ENCODE data around the gene SPTSSB.

The SPTSSB gene

DNA sequence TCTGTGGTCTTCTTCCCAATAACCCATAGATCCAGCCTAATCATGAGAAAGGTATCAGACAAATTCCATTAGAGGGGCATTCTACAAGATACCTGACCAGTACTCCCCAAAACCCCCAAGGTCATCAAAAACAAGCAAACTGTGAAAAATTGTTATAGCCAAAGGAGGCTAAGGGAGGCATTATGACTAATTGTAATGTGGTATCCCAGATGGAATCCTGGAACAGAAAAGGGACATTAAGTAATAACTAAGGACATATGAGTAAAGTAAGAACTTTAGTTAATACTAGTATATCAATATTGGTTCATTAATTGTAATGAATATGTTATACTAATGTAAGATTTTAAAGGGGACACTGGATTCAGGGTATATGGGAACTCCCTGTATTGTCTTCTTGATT is 20.4 kb downstream of the SPTSSB start:
- no peak overlapping the region for H3K4me3 ChIP-seq (ENCODE audit: low read depth, low read length)
- TF ChIP-seq, protein P1, sequence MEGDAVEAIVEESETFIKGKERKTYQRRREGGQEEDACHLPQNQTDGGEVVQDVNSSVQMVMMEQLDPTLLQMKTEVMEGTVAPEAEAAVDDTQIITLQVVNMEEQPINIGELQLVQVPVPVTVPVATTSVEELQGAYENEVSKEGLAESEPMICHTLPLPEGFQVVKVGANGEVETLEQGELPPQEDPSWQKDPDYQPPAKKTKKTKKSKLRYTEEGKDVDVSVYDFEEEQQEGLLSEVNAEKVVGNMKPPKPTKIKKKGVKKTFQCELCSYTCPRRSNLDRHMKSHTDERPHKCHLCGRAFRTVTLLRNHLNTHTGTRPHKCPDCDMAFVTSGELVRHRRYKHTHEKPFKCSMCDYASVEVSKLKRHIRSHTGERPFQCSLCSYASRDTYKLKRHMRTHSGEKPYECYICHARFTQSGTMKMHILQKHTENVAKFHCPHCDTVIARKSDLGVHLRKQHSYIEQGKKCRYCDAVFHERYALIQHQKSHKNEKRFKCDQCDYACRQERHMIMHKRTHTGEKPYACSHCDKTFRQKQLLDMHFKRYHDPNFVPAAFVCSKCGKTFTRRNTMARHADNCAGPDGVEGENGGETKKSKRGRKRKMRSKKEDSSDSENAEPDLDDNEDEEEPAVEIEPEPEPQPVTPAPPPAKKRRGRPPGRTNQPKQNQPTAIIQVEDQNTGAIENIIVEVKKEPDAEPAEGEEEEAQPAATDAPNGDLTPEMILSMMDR (IDR thresholded peaks at IDR 0.05; ENCODE audit: low read depth, low read length), result no peak

DNA sequence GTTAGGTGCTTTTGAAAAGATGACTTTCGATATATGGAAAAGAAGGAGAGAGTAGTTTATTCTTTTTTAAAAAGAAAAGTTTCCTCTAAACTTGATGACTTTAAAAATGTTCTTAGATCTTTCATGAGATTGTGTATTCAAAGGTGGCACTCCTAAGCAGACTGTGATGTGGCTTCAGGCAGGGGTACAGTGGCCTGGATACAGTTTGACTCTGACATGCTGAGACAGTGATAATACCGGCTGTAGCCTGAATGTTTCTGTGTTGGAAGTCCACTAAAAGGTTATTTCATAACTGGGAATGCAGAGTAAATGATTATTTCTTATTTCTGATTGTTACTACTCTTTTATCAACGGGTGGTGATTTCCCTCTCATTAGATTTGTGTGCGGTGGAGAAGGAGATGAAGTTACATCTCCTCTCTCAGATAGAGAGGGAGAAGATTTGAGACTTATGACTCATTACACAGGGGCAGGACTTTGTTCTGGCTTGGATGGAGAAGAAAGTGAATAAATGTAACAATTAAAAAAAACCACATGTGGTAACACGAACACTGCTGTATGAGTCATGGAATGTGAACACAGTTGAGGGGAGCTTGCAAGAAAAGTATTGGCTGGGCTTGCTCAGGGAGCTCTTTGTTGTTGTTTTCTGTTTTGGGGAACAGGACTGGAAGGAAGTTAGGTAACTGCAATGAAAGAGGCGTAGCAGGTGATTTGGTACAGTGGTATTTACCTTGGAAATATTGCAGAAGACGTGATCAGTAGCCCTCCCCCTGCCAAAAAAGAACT is 21.6 kb downstream of the SPTSSB start:
- no peak overlapping the region for H3K4me3 ChIP-seq (ENCODE audit: low read depth, low read length)
- TF ChIP-seq, protein P1 (IDR thresholded peaks at IDR 0.05; ENCODE audit: low read depth, low read length), result no peak

DNA sequence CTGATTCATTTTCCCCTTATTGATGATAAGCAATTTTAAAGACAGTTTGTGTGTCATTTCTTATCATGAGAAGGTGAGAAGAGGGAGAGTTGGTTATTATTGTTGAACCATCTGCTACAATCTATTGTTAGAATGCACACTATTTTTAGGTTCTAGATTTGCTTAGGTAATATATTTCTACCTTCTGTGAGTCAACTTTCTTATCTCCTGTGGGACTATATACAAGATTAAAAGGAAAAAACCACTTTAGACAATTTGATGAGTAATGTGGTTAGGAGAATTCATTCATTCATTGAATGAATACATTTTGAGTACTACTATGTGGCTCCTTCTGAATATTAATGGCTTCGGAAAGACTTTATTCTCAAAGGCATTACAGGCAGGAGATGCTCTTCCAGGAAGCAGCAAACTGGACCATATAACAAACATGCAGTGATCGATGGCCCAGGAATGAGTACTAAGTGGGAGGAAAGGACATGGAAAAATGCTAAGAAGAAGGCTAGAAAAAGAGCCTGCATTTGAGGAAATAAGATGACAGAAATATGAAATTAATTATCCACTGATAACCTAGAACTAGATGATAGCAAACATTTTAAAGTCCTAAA is 22.4 kb downstream of the SPTSSB start:
- H3K4me3 ChIP-seq (ENCODE audit: low read depth, low read length), result no peak overlapping the region
- TF ChIP-seq, protein P1 (IDR thresholded peaks at IDR 0.05; ENCODE audit: low read depth, low read length), result no peak

- H3K4me3 ChIP-seq (ENCODE audit: low read depth, low read length), result no peak overlapping the region
- TF ChIP-seq, protein P1 (IDR thresholded peaks at IDR 0.05; ENCODE audit: low read depth, low read length), result no peak
Measured at GRCh38 chr3:161347726-161348125, 23.6 kb downstream of the SPTSSB start.

GRCh38 chr3:161345023-161345422 is 26.3 kb downstream of the SPTSSB start:
- TF ChIP-seq, protein P1 (IDR thresholded peaks at IDR 0.05; ENCODE audit: low read depth, low read length), result no peak
- no peak overlapping the region for H3K4me3 ChIP-seq (ENCODE audit: low read depth, low read length)

DNA sequence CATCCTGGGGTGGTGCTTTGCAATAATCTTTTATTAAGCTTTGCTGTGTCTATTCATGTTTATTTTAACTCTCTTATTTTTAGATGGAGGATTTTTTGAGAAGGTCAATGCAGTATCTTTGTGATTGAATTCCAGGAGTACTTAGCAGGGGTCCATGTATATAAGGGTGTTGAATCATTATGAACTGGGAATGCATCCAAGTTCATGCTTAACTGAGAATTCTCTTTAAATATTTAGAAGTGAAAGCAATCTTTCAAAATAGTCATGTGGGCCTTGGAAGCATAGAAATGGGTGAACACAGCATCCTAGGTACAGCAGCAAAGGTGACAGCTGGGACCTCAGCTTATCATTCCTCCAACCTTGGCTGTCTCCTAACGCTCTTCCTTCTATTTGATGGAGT is 27.3 kb downstream of the SPTSSB start:
- TF ChIP-seq, protein P1 (IDR thresholded peaks at IDR 0.05; ENCODE audit: low read depth, low read length), result no peak
- H3K4me3 ChIP-seq (ENCODE audit: low read depth, low read length), result no peak overlapping the region

DNA sequence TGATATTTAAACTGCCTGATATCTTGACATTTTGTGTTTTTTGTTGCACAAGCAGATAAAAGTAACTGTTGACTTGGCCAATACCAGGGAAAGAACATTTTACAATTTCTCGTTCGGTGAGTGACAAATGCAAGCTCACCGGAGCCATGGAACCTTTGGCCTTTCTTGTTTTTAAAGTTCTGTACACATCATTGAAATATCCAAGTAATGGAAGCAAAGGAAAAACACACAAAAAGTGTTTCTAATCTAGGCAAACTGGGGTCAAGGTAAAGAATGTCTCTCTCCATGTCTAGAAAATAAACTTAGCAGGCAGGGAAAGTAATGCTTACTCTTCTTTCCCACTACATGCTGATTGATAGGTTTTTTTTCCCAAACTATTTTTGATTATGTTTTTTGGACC is 27.8 kb downstream of the SPTSSB start:
- no peak overlapping the region for H3K4me3 ChIP-seq (ENCODE audit: low read depth, low read length)
- TF ChIP-seq, protein P1 (IDR thresholded peaks at IDR 0.05; ENCODE audit: low read depth, low read length), result no peak

Measured in WI38 (cell line).